GM21717 (cell line): ENCODE data around the gene GSK3A.
A peak's percentile ranks its signal among the peaks of the same experiment; 100 is the strongest.
"Not testable (repeated sequence)": the region's sequence is repeated elsewhere in the genome, so short reads cannot be mapped to it uniquely, and the experiment has no call there.

Source experiments
- ATAC-seq: cut with Tn5 transposase; IDR thresholded peaks from one replicate; pipeline ENCODE4 v1.9.1; 2021; ENCODE audit warnings: mild to moderate bottlenecking, moderate library complexity; ENCODE audit not compliant: unreplicated experiment

The GSK3A gene

GRCh38 chr19:42269478-42270345 lies 27.3 kb upstream of the GSK3A start:
- no peak for ATAC-seq

GRCh38 chr19:42268704-42269477 lies 26.5 kb upstream of the GSK3A start, which contains the start of gene CIC:
Gene CIC, plus strand, starts transcription at chr19:42269252. Its CDS starts 2,532 bp downstream, at chr19:42271784.
- peak; percentile 73 for ATAC-seq

- peak; percentile 54 for ATAC-seq
Measured at GRCh38 chr19:42268142-42268703, 25.8 kb upstream of the GSK3A start.

- ATAC-seq = no peak
Measured at GRCh38 chr19:42267644-42268141, 25.3 kb upstream of the GSK3A start.

GRCh38 chr19:42266928-42267603 lies 24.7 kb upstream of the GSK3A start:
- ATAC-seq = not testable (repeated sequence)

GRCh38 chr19:42266105-42266504 lies 23.7 kb upstream of the GSK3A start:
- ATAC-seq = not testable (repeated sequence)

- no peak for ATAC-seq
Measured at GRCh38 chr19:42261763-42262162, 19.4 kb upstream of the GSK3A start.

- not testable (repeated sequence) for ATAC-seq
Measured at GRCh38 chr19:42257842-42258241, 15.4 kb upstream of the GSK3A start.

- ATAC-seq = no peak
Measured at GRCh38 chr19:42255766-42256745, 13.7 kb upstream of the GSK3A start.

- no peak for ATAC-seq
Measured at GRCh38 chr19:42254850-42255765, 12.7 kb upstream of the GSK3A start, which contains the start of gene ERF. Gene ERF, minus strand, starts transcription at chr19:42255128. Its CDS starts 129 bp downstream, at chr19:42254999.

- ATAC-seq = no peak
Measured at GRCh38 chr19:42254089-42254849, 11.9 kb upstream of the GSK3A start.

- no peak for ATAC-seq
Measured at GRCh38 chr19:42253245-42254088, 11.1 kb upstream of the GSK3A start.

- no peak for ATAC-seq
Measured at GRCh38 chr19:42252365-42253244, 10.2 kb upstream of the GSK3A start.

GRCh38 chr19:42251572-42252358 lies 9.4 kb upstream of the GSK3A start:
- no peak for ATAC-seq
